Activated CD8-positive, alpha-beta memory T cell treated with anti-CD3 and anti-CD28 coated beads for 24 hours (primary cell): Measurements from ENCODE around the gene NEK11.
"Not testable (repeated sequence)": the region's sequence is repeated elsewhere in the genome, so short reads cannot be mapped to it uniquely, and the experiment has no call there.

Source experiments
- DNase-seq: peaks from one replicate; pipeline ENCODE4 v3.0.0-alpha.2; 2020

Gene NEK11

GRCh38 chr3:131042271-131042985, 15.8 kb downstream of the NEK11 start:
- not testable (repeated sequence) for DNase-seq

GRCh38 chr3:131047582-131047981, 20.9 kb downstream of the NEK11 start:
- no peak for DNase-seq

- DNase-seq = no peak
Observed at GRCh38 chr3:131048030-131048429, 21.4 kb downstream of the NEK11 start.

- no peak for DNase-seq
Observed at GRCh38 chr3:131050001-131050400, 23.3 kb downstream of the NEK11 start.

GRCh38 chr3:131053043-131053859, 26.6 kb downstream of the NEK11 start:
- no peak for DNase-seq

- DNase-seq = no peak
Observed at GRCh38 chr3:131067983-131068382, 41.3 kb downstream of the NEK11 start.

GRCh38 chr3:131072099-131072559, 45.5 kb downstream of the NEK11 start:
- no peak for DNase-seq

- DNase-seq = no peak
Observed at GRCh38 chr3:131072845-131073244, 46.2 kb downstream of the NEK11 start.

GRCh38 chr3:131075632-131076328, 49.1 kb downstream of the NEK11 start:
- DNase-seq = no peak

- DNase-seq = no peak
Observed at GRCh38 chr3:131077904-131078303, 51.2 kb downstream of the NEK11 start.

GRCh38 chr3:131079086-131079485, 52.4 kb downstream of the NEK11 start:
- DNase-seq = no peak

GRCh38 chr3:131081224-131081623, 54.5 kb downstream of the NEK11 start:
- DNase-seq = no peak

GRCh38 chr3:131082246-131082645, 55.6 kb downstream of the NEK11 start:
- no peak for DNase-seq

- DNase-seq = no peak
Observed at GRCh38 chr3:131082871-131083863, 56.5 kb downstream of the NEK11 start.

- no peak for DNase-seq
Observed at GRCh38 chr3:131091768-131092167, 65.1 kb downstream of the NEK11 start.

- DNase-seq = no peak
Observed at GRCh38 chr3:131107637-131108433, 81.2 kb downstream of the NEK11 start.

GRCh38 chr3:131109156-131109555, 82.5 kb downstream of the NEK11 start:
- DNase-seq = no peak

GRCh38 chr3:131110087-131110486, 83.4 kb downstream of the NEK11 start:
- no peak for DNase-seq

GRCh38 chr3:131114256-131114655, 87.6 kb downstream of the NEK11 start:
- DNase-seq = no peak

- no peak for DNase-seq
Observed at GRCh38 chr3:131125684-131126083, 99.0 kb downstream of the NEK11 start.

- no peak for DNase-seq
Observed at GRCh38 chr3:131140891-131141290, 114.2 kb downstream of the NEK11 start.
